ENCODE results near the gene CAVIN2.
"Not testable (repeated sequence)": the region's sequence is repeated elsewhere in the genome, so short reads cannot be mapped to it uniquely, and the experiment has no call there.

Gene CAVIN2

GRCh38 chr2:191797942-191798876, 48.7 kb downstream of the CAVIN2 start:
- DNase-seq = no peak

DNA sequence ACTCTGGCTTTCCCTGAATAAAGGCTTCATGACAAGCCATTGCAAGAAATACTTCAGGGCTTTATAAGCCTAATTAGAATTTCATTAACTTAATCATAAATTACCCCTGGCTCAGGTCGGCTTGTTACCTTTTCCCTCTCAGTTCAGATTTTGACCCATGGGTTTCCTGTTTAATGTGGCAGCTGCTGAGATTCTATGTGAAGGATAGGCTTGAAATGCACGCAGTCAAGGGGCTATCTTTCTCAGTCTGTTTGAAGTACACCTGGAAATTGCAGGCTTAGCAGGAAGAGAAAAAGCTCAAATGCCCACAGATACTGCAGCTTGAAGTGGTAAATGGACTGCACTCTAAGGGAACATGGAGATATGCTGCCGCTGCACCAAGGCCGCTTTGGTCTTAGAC, 49.4 kb downstream of the CAVIN2 start:
- no peak for DNase-seq

- DNase-seq = no peak
These were observed 51.2 kb downstream of the CAVIN2 start for GRCh38 chr2:191795715-191796114.

DNA sequence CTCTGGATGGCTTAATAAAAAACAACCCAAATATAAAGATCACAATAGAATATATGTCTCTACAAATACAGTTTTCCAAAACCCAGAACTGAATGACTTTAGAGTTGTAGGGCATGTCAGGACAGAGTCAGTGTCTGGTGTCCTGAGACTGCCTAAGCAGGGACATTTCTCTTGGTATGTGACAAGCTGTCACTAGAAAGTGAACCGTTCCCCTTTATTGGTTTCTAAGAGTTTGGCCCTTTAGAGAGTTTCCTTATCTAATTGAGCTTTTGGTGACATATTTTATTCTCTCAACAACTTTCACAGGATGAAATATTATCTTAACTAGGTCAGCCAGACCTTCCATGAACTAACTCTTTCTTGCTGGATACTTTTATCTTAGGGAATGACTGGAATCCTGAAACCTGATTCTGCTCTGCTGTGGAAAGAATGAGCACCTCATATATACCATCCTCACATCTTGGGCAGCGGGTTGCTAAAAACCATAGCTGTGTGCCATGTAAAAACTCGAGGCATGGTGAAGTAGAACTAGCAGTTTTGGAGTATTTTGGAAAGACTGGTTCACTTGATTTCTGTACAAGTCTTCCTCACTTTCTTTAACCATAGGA, 54.8 kb downstream of the CAVIN2 start:
- no peak for DNase-seq

DNA sequence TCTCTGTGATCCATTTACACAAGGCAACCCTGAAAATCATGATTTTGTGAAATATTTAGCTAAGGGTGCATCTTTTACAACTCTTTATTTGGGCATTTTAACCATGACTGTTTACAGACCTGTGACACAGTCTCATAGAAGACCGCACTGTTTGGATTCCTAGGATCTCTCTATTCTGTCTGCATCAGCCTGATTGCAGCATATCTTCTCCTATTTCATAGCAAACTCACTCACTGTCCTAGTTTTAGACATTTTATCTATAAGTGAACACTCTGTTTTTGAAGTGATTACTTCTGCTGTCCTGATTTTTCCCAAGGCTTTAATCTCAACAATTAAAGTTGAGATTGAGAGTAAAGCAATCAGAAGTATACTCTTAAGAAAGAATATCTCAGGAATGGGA, 56.2 kb downstream of the CAVIN2 start:
- no peak for DNase-seq

DNA sequence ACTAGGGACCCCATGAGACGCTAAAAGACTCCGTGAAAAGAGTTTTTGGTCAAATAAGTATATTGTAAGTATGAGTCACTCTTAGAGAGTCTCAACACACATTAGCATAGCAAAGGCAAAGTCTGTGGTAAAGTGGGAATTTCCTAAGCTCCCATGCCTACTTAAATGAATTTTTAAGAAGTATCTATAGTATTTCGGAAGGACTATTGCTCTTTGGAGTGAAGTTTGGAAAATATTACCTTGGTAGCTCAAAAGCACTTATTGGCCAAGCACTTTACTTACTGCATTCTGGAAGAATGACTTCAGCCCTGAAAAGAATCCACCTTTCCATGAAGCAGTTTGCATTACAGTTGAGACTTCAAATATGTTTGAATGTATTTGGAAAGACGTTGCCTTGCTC, 57.1 kb downstream of the CAVIN2 start:
- no peak for DNase-seq

GRCh38 chr2:191786694-191787093, 60.2 kb downstream of the CAVIN2 start:
- no peak for DNase-seq

DNA sequence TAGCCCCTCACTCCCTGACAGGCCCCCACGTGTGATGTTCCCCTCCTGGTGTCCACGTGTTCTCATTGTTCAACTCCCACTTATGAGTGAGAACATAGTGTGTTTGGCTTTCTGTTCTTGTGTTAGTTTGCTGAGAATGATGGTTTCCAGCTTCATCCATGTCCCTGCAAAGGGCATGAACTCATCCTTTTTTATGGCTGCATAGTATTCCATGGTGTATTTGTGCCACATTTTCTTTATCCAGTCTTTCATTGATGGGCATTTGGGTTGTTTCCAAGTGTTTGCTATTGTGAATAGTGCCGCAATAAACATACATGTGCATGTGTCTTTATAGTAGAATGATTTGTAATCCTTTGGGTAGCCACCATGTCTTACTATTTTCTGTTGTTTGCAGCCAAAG, 61.2 kb downstream of the CAVIN2 start:
- not testable (repeated sequence) for DNase-seq

Measured in activated gamma-delta T cell (primary cell).